ENCODE measurements around the gene SYNJ1.
"Not testable (repeated sequence)": the region's sequence is repeated elsewhere in the genome, so short reads cannot be mapped to it uniquely, and the experiment has no call there.

Gene SYNJ1
- 12.9 to 27.2 reads per million in 2 experiments for total RNA-seq

GRCh38 chr21:32727687-32728455, at the start of gene SYNJ1:
Gene SYNJ1, minus strand, starts transcription at chr21:32728013. Its CDS starts 1,118 bp downstream, at chr21:32726895.
- DNase-seq (ENCODE audit: low read depth), result peak; percentile 91

DNA sequence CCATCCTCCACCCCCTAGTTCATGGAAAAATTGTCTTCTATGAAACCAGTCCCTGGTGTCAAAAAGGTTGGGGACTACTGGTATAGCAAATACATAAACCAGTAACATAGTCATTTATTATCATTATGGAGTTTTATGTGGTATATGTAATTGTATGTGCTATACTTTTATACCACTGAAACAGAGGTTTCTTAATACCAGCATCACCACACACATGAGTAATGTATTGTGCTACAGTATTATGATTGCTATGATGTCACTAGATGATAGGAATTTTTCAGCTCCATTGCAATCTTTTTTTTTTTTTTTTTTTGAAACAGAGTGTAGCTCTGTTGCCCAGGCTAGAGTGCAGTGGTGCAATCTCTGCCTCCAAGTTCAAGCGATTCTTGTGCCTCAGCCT, 49.5 kb upstream of the SYNJ1 start:
- DNase-seq (ENCODE audit: low read depth), result no peak

DNA sequence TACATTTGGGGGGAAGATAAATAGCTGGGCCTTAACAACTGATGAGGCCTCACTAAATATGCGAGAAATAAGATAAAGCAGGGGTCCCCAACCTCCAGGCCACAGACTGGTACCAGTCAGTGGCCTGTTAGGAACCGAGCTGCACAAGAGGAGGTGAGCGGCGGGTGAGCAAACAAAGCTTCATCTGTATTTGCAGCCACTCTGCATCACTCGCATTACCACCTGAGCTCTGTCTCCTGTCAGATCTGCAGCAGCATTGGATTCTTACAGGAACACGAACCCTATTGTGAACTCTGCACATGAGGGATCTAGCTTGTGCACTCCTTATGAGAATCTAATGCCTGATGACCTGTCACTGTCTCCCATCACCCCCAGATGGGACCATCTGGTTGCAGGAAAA, 48.9 kb upstream of the SYNJ1 start:
- no peak for DNase-seq (ENCODE audit: low read depth)

- DNase-seq (ENCODE audit: low read depth), result not testable (repeated sequence)
Observed at GRCh38 chr21:32773048-32773344, 45.2 kb upstream of the SYNJ1 start.

DNA sequence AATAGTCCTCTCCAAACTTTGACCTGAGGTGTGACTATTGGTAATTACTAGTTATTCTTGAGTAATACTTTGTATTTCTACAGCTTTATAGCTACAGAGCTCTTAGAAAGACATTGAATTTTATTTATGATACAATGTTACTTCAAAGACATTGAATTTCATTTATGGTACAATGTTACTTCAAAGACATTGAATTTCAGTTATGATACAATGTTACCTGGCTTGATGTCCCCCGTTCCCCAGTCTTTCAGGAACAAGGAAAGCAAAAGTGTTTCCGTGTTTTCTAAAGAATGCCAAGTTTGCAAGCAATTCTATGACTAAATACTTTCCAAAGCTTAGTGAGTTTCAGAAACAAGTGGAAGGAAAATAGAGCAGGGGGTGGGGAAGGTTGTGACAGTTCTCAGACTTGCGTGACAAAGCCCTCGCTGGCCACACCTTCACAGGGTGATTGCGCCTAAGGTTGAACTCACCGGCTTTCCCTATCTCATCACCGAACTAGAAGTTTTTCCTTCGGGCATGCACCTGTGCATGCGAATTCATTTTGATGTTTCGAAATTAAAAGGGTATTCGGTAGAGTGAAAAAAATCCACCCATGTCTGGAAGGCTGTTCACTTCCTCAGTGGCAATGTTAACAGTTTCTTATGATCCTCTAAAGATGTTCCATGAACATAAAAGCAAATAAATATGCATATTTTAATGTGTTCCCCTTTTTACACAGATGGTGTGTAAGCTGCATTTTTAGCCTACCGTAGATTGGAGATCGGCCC, 44.7 kb upstream of the SYNJ1 start:
- DNase-seq (ENCODE audit: low read depth), result peak; percentile 23

GRCh38 chr21:32770871-32771523, 43.2 kb upstream of the SYNJ1 start:
- DNase-seq (ENCODE audit: low read depth), result peak; percentile 33

- no peak for DNase-seq (ENCODE audit: low read depth)
Observed at GRCh38 chr21:32768530-32768929, 40.7 kb upstream of the SYNJ1 start.

DNA sequence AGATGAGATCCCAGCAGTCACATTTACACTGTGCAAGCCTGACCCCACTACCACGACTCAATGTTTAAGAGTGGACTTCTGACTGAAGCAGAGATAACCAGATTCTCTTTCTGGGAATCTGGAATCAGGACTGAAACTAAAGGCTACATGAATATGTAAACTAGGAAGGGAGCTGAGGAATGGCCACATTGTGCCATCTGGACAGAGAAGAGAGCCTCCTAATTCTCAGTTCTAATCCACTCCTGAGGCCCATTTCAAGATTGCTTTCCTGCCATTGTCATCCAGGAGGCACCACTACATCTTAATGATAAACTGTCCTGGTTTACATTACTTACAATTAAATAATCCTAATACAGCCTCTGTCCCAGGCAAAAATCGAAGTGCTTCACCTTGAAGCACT, 37.2 kb upstream of the SYNJ1 start:
- DNase-seq (ENCODE audit: low read depth), result no peak

DNA sequence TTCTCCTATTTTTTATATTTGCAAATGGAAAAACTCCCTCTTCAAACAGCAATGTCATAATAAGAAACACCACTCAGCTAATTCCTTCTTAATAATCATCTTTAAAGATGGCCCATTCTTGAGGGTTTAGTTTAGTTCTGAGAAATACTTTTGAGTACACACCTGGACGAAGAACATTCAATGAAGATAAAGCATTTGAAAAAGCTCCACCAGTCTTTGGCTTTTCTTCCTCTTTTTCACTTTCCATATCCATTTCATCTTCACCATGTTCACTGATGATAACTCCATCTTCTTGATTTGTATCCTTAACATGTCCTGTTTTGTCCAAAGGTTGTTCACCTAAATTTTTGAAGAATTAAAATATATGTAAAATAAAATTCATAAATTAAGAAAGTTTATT, 36.4 kb upstream of the SYNJ1 start:
- DNase-seq (ENCODE audit: low read depth), result no peak

DNA sequence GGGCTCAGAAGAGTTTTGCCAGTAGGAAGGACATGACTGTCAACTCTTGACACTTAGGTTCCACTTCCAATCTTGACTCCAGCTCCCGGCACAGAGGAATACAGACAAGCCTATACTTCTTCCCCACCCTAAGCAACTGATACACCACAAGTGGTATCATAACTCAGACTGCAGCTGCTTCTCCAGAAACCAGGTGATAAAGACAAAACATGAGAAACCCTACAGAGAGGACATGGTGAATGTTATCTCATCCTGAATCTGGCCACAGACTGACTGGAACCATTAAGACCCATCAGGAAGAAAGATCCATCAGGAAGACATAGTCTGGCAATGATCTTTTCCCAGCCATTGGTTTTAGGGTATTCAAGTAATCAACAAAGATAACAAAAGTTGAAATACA, 30.0 kb upstream of the SYNJ1 start:
- no peak for DNase-seq (ENCODE audit: low read depth)

DNA sequence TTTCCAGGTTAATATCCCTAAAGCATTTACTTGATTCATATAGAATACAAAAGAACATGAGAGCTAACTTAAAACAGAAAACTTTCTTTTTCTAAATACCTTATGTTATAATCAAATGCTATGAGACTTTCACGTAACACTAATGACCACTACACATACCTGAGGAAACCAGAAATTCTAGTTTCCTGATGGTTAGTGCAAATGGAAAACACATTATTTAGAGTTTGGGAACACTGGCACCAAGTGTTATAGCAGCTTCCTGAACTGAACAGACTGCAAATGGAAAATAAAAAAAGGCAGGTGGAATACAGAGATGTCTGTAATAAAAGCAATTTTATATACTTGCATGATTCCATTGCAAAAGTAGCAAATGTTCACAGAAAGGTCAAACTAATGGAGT, 28.3 kb upstream of the SYNJ1 start:
- no peak for DNase-seq (ENCODE audit: low read depth)

DNA sequence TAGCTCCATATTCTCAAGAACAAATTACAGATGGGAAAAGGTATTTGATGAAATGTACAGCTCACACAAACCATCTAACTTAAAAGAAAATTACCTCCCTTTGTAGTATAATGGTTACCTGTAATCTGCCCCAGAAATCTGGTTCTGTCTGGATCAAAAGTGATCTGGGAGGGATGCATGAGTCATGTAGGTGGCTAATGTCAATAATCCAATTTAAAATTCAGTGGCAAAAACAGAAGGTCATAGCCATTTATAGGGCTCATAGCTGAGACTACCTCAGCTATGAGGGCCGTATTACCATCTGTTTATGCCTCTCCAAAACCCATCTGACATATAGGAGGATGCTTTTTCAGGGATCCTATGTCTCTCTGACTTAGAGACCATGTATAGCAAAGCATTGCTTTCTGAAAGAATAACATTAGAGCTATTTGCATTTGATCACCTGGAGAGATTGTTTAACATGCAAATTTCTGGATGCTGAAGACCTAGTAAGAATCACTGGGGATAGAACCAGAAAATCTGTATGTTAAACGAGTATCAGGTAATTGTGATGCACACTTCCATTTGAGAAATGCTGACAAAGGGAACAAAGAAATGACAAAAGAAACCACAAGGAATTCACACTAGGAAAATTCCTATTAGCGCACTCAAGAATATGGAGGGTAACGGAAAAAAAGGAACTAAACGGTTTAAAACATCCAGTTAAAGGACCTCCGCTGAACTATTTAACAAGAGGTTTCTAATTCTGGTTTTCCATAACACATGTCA, 26.2 kb upstream of the SYNJ1 start:
- no peak for DNase-seq (ENCODE audit: low read depth)

- DNase-seq (ENCODE audit: low read depth), result no peak
Observed at GRCh38 chr21:32750405-32750804, 22.6 kb upstream of the SYNJ1 start.

DNA sequence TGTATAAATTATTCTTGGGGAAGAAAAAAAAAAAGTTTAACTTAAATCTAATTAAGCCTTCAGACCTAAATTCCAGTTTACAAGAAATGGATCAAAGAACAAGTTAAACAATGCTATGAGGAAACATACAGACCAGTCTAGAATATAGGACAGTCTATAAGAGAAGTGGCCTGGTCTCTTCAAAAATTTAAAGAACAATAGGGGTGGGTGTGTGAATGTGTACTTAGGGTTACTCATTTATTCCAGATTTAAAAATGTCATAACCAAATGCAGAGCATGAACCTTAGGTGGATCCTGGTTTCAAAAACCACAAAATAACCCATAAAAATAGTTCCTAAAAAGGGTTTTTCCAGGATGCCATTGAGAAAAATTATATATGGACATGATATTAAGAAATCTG, 21.8 kb upstream of the SYNJ1 start:
- DNase-seq (ENCODE audit: low read depth), result no peak

DNA sequence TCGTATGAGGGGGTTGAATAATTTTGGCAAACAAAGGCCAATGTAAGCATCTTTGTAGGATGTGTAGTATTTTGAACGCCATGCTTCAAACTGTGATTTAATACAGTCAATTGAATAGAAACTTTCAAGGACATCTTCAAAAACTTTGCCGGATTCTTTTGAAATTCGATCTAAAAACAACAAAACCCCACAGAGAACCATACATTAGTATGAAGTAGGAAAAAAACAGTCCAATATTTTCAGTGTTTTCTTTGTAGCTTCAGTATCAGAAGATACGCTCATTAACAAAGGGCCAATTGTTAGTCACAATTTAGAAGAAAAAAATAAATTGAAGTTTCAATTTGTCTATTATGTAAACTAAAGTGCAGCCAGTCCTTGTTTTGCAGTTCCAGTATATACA, 20.7 kb upstream of the SYNJ1 start:
- DNase-seq (ENCODE audit: low read depth), result no peak

GRCh38 chr21:32747396-32747795, 19.6 kb upstream of the SYNJ1 start:
- DNase-seq (ENCODE audit: low read depth), result no peak

DNA sequence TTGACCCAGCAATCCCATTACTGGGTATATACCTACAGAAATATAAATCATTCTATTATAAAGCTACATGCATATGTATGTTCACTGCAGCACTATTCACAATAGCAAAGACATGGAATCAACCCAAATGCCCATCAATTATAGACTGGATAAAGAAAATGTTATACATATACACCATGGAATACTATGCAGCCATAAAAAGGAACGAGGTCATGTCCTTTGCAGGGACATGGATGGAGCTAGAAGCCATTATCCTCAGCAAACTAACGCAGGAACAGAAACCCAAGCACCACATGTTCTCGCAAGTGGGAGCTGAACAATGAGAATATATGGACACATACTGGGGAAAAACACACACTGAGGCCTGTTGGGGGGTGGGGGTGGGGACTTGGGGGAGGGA, 18.9 kb upstream of the SYNJ1 start:
- DNase-seq (ENCODE audit: low read depth), result not testable (repeated sequence)

- no peak for DNase-seq (ENCODE audit: low read depth)
Observed at GRCh38 chr21:32742396-32742795, 14.6 kb upstream of the SYNJ1 start.

GRCh38 chr21:32741336-32741735, 13.5 kb upstream of the SYNJ1 start:
- no peak for DNase-seq (ENCODE audit: low read depth)

DNA sequence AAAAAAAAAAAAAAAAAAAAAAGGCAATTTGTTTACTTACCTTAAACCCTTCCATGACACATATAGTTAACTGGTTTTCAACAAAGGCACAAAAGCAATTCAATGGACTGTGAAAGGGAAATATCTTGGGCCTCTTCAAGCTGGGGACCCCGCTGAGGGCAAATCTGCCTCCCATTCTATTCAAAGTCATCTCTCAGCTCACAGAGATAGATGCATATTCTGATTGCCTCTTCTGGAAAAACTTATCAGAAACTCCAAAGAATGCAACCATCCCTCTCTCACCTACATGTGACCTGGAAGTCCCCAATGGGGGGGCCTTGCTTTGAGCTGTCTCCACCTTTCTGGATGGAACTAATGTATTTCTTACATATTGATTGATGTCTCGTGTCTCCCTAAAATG, 12.1 kb upstream of the SYNJ1 start:
- DNase-seq (ENCODE audit: low read depth), result no peak

GRCh38 chr21:32736083-32736482, 8.3 kb upstream of the SYNJ1 start:
- DNase-seq (ENCODE audit: low read depth), result not testable (repeated sequence)

GRCh38 chr21:32735524-32735923, 7.7 kb upstream of the SYNJ1 start:
- no peak for DNase-seq (ENCODE audit: low read depth)
